Gastroesophageal sphincter (tissue), 4 donors: ENCODE data around the gene NR4A3. TPM values are rescaled to one million over a fixed set of nuclear protein-coding genes. Genes with fewer than 3 reads are reported as not detected.
"Not testable (repeated sequence)": the region's sequence is repeated elsewhere in the genome, so short reads cannot be mapped to it uniquely, and the experiment has no call there.

Experiments used
- ATAC-seq: fragments of 150-250 bp; one replicate; pipeline ENCODE4 v1.9.1; 2016; ENCODE audit warnings: mild to moderate bottlenecking, moderate library complexity
- H3K27ac ChIP-seq, 4 donors: fragments of 200-600 bp; sonication (generic) in 3 of 4; 1 replicate in 3 of 4; 2 replicates in 1 of 4; pipeline ENCODE4 v1.5.1; 2016 to 2019
- H3K27me3 ChIP-seq: fragments of 200-600 bp; sonication (generic); one replicate; pipeline ENCODE4 v1.5.1; 2019
- H3K36me3 ChIP-seq, 2 donors: fragments of 200-600 bp; sonication (generic); one replicate each; pipeline ENCODE4 v1.5.1; 2019; ENCODE audit warnings: control low read depth in 1 of 2
- H3K4me1 ChIP-seq, 3 donors: fragments of 200-600 bp; sonication (generic); 1 replicate in 2 of 3; 2 replicates in 1 of 3; pipeline ENCODE4 v1.5.1; 2016 to 2019; ENCODE audit warnings: control low read depth in 2 of 3
- H3K4me3 ChIP-seq, 2 donors: fragments of 200-600 bp; sonication (generic); one replicate each; pipeline ENCODE4 v1.5.1; 2019; ENCODE audit warnings: mild to moderate bottlenecking in 1 of 2, moderate library complexity in 1 of 2
- H3K9me3 ChIP-seq, 3 donors: fragments of 200-600 bp; sonication (generic); one replicate each; pipeline ENCODE4 v1.5.1; 2017 to 2019; ENCODE audit warnings: control low read depth in 2 of 3
- EP300 ChIP-seq: sonication (generic); formaldehyde crosslinking; IDR thresholded peaks from one replicate; pipeline ENCODE4 v1.6.1; 2017; ENCODE audit warnings: antibody characterized with exemption, mild to moderate bottlenecking
- POLR2A ChIP-seq, 2 donors: fragments of 450-650 bp; IDR thresholded peaks; one replicate each; pipeline ENCODE4 v1.6.1; 2017; ENCODE audit warnings: antibody characterized with exemption in 2 of 2, mild to moderate bottlenecking in 2 of 2, moderate library complexity in 1 of 2
- POLR2AphosphoS5 ChIP-seq: sonication (generic); formaldehyde crosslinking; IDR thresholded peaks from one replicate; pipeline ENCODE4 v1.6.1; 2017; ENCODE audit warnings: antibody characterized with exemption
- WGBS, 2 donors: methylation state at CpG; one replicate each; pipeline ENCODE4 v1.1.5; 2018; ENCODE audit warnings: low coverage in 1 of 2; 5-methylcytosine and 5-hydroxymethylcytosine counted together
- total RNA-seq, 4 donors: library from RNA; depleted of rRNA; stranded (reverse); fragments of >200 nt; gene quantifications; one replicate each; pipeline ENCODE4 v1.1.0, GENCODE V29; 2016
- TF ChIP-seq, protein P1 (sequence below), 4 experiments: fragments of 200-600 bp in 2 of 4; fragments of 450-650 bp in 2 of 4; sonication (generic) in 1 of 4; IDR thresholded peaks; one replicate each; pipeline ENCODE4 v1.5.1; 2017 to 2019; ENCODE audit warnings: antibody characterized with exemption in 4 of 4, mild to moderate bottlenecking in 2 of 4, moderate library complexity in 2 of 4

The NR4A3 gene
- total RNA-seq, 4 donors from 2014 or later: 0.52 to 51.2 (median 2.0) TPM

DNA sequence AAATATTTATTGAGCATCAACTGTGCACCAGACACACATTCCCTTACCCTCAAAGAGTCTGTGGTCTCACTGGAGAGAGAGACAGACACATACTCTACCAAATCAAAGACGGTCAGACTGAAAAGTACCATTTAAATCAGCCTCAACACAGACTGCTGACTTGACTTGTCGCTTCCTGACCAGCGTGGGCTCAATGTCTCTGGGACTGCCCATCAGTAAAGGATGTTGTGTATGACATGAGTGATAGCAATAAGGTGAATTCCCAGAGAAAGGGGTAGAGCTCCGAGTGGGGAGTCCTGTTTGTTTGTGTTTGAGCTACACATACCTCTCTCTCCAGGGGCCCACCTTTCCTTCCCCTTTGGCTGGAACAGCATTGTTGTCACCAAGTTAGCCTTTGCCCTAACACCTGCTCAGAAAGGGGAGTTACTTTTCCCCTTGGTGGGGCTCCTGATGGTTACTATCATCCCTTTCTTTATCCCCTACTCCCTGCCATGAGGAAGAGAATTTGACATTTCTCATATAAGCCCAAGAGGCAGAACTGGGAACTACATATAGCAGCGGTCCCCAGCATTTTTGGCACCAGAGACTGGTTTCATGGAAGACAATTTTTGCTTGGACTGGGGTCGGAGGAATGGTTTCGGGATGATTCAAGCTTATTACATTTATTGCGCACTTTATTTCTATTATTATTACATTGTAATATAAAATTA, 33.9 kb downstream of the NR4A3 start:
- no peak overlapping the region for H3K27ac ChIP-seq
- TF ChIP-seq, protein P1, sequence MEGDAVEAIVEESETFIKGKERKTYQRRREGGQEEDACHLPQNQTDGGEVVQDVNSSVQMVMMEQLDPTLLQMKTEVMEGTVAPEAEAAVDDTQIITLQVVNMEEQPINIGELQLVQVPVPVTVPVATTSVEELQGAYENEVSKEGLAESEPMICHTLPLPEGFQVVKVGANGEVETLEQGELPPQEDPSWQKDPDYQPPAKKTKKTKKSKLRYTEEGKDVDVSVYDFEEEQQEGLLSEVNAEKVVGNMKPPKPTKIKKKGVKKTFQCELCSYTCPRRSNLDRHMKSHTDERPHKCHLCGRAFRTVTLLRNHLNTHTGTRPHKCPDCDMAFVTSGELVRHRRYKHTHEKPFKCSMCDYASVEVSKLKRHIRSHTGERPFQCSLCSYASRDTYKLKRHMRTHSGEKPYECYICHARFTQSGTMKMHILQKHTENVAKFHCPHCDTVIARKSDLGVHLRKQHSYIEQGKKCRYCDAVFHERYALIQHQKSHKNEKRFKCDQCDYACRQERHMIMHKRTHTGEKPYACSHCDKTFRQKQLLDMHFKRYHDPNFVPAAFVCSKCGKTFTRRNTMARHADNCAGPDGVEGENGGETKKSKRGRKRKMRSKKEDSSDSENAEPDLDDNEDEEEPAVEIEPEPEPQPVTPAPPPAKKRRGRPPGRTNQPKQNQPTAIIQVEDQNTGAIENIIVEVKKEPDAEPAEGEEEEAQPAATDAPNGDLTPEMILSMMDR (IDR thresholded peaks at IDR 0.05): no peak
- TF ChIP-seq POLR2AphosphoS5 (no peak), POLR2A (IDR thresholded peaks at IDR 0.05) (no peak), EP300 (no peak)
- no peak for ATAC-seq
- peaks cover 0 to 13% of the 10 kb centered on the region in 2 donors for H3K36me3 ChIP-seq
- H3K4me1 ChIP-seq: no peaks in the 10 kb centered on the region
- H3K4me3 ChIP-seq: no peak overlapping the region
- H3K27me3 ChIP-seq: no peaks in the 10 kb centered on the region
- 76 to 84% methylated on average over 8 of the region's 8 CpGs for WGBS, 2 donors
- H3K9me3 ChIP-seq: no peaks in the 10 kb centered on the region

GRCh38 chr9:99857576-99857975, 35.9 kb downstream of the NR4A3 start:
- H3K36me3 ChIP-seq, H3K4me1 ChIP-seq, H3K4me3 ChIP-seq, H3K9me3 ChIP-seq, ATAC-seq, H3K27me3 ChIP-seq, H3K27ac ChIP-seq: not testable (repeated sequence)
- 74 to 100% methylated on average over 1 to 3 of the region's 3 CpGs for WGBS, 2 donors

DNA sequence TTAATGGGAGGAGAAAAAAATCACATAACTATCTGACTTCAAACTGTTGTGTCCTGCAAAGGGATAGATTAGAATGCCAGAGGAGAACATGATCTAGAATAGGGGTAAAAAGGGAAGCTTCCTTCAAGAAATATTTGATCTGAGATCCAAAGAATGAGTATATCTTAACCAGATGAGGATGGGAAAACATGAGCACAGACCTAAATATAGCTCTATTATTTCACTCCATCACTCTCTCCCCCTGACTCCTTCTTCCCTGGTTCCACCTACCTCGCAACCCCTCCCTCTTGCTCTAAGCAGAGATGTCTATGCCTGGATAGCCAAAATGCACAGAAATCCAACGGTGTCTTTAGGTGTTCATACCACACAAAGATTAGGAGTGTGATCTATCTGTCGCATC, 36.4 kb downstream of the NR4A3 start:
- no peaks in the 10 kb centered on the region for H3K36me3 ChIP-seq
- H3K9me3 ChIP-seq: no peaks in the 10 kb centered on the region
- H3K4me1 ChIP-seq: no peaks in the 10 kb centered on the region
- no peak overlapping the region for H3K4me3 ChIP-seq
- no peak overlapping the region for H3K27ac ChIP-seq
- TF ChIP-seq POLR2AphosphoS5 (no peak), POLR2A (IDR thresholded peaks at IDR 0.05) (no peak), EP300 (no peak)
- TF ChIP-seq, protein P1 (IDR thresholded peaks at IDR 0.05): no peak
- no peak for ATAC-seq
- no peaks in the 10 kb centered on the region for H3K27me3 ChIP-seq
- 97 to 100% methylated on average over 1 to 3 of the region's 3 CpGs for WGBS, 2 donors

GRCh38 chr9:99859243-99859980, 37.7 kb downstream of the NR4A3 start:
- Histone ChIP-seq H3K27ac (no peak overlapping the region), H3K9me3 (no peaks in the 10 kb centered on the region), H3K4me3 (no peak overlapping the region), H3K4me1 (no peaks in the 10 kb centered on the region), H3K36me3 (peaks cover 0 to 9% of the 10 kb centered on the region in 2 donors), H3K27me3 (no peaks in the 10 kb centered on the region)
- WGBS, 2 donors: 57 to 72% methylated on average over 5 of the region's 5 CpGs
- ATAC-seq: no peak
- TF ChIP-seq POLR2AphosphoS5: no peak

DNA sequence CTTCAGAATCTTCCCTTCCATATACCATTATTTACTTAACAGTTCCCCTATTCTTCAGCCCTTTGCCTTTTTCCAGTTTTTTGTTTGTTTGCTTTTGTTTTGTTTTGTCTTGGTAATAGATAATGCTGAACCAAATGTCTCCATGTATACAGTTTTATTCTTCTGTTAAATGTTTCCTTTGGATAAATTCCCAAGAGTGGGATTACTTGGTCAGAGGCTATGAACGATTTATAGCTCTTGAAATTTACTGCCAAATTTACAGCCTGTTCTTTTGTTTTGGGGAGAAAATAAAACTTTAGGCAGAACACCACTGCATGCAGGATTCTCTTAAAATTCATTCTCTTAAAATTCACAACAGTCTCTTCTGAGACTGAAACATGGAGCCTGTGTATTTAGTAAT, 38.6 kb downstream of the NR4A3 start:
- H3K4me1 ChIP-seq: no peaks in the 10 kb centered on the region
- no peaks in the 10 kb centered on the region for H3K27me3 ChIP-seq
- no peak for TF ChIP-seq POLR2A (IDR thresholded peaks at IDR 0.05)
- TF ChIP-seq, protein P1 (IDR thresholded peaks at IDR 0.05): no peak
- TF ChIP-seq EP300: no peak
- TF ChIP-seq POLR2AphosphoS5: no peak
- peaks cover 0 to 9% of the 10 kb centered on the region in 2 donors for H3K36me3 ChIP-seq
- 10% methylated on average over 1 of the region's 1 CpG; no CpG with 5 or more reads in 1 of the 2 donors for WGBS, 2 donors
- H3K9me3 ChIP-seq: no peaks in the 10 kb centered on the region
- ATAC-seq: no peak
- no peak overlapping the region for H3K4me3 ChIP-seq
- no peak overlapping the region for H3K27ac ChIP-seq

- no peak for TF ChIP-seq POLR2AphosphoS5
- TF ChIP-seq, protein P1 (IDR thresholded peaks at IDR 0.05): no peak
- Histone ChIP-seq H3K27me3 (no peaks in the 10 kb centered on the region), H3K27ac (no peak overlapping the region), H3K4me1 (no peaks in the 10 kb centered on the region), H3K4me3 (no peak overlapping the region), H3K9me3 (no peaks in the 10 kb centered on the region), H3K36me3 (peaks cover 0 to 9% of the 10 kb centered on the region in 2 donors)
- WGBS, 2 donors: 87 to 93% methylated on average over 2 of the region's 2 CpGs
- no peak for ATAC-seq
These were observed 42.3 kb downstream of the NR4A3 start for GRCh38 chr9:99863955-99864354.
